NCI-H226 (cell line): ENCODE results near the gene FOLH1.
"Not testable (repeated sequence)": the region's sequence is repeated elsewhere in the genome, so short reads cannot be mapped to it uniquely, and the experiment has no call there.

Experiments used
- DNase-seq: peaks from one replicate; pipeline ENCODE4 v3.0.0-alpha.2; 2015

The FOLH1 gene

GRCh38 chr11:49175378-49175777, 33.0 kb downstream of the FOLH1 start:
- DNase-seq = not testable (repeated sequence)

- DNase-seq = not testable (repeated sequence)
Observed at GRCh38 chr11:49174691-49175366, 33.6 kb downstream of the FOLH1 start.

GRCh38 chr11:49171613-49172012, 36.8 kb downstream of the FOLH1 start:
- not testable (repeated sequence) for DNase-seq

GRCh38 chr11:49169579-49169978, 38.8 kb downstream of the FOLH1 start:
- not testable (repeated sequence) for DNase-seq

GRCh38 chr11:49168992-49169391, 39.4 kb downstream of the FOLH1 start:
- DNase-seq = not testable (repeated sequence)

GRCh38 chr11:49151211-49151610, 57.2 kb downstream of the FOLH1 start:
- no peak for DNase-seq

- DNase-seq = not testable (repeated sequence)
Observed at GRCh38 chr11:49102356-49102755, 106.0 kb downstream of the FOLH1 start.
